GM12892 (cell line): ENCODE results near the gene IPO11. TPM values are rescaled to one million over a fixed set of nuclear protein-coding genes. Genes with fewer than 3 reads are reported as not detected.
A peak's percentile ranks its signal among the peaks of the same experiment; 100 is the strongest.

ENCODE experiments used
- DNase-seq: peaks from one replicate; pipeline ENCODE4 v3.0.0; 2011; ENCODE audit not compliant: insufficient read length
- FAIRE-seq: peaks from 2 replicates; lab custom pipeline; 2011; peaks lifted over from hg19 to GRCh38; lab: Jason Lieb, UNC
- POLR2A ChIP-seq: IDR thresholded peaks from 2 replicates; pipeline ENCODE4 v1.6.1; 2011; ENCODE audit warnings: low read depth, low read length, control low read depth
- POLR2AphosphoS5 ChIP-seq: IDR thresholded peaks from 2 replicates; pipeline ENCODE4 v1.6.1; 2011; ENCODE audit warnings: low read depth, low read length, control low read depth
- TAF1 ChIP-seq: IDR thresholded peaks from 2 replicates; pipeline ENCODE4 v1.6.1; 2011; ENCODE audit warnings: low read depth, mild to moderate bottlenecking, control low read depth, low read length, borderline replicate concordance
- polyA plus RNA-seq: library from polyadenylated mRNA; unstranded; fragments of >200 nt; gene quantifications from one replicate; pipeline ENCODE4 v1.2.1, GENCODE V29; 2012; ENCODE audit warnings: missing spikeins, inconsistent platforms; ENCODE audit not compliant: missing spikeins

Gene IPO11
- polyA plus RNA-seq = 15.9 TPM

DNA sequence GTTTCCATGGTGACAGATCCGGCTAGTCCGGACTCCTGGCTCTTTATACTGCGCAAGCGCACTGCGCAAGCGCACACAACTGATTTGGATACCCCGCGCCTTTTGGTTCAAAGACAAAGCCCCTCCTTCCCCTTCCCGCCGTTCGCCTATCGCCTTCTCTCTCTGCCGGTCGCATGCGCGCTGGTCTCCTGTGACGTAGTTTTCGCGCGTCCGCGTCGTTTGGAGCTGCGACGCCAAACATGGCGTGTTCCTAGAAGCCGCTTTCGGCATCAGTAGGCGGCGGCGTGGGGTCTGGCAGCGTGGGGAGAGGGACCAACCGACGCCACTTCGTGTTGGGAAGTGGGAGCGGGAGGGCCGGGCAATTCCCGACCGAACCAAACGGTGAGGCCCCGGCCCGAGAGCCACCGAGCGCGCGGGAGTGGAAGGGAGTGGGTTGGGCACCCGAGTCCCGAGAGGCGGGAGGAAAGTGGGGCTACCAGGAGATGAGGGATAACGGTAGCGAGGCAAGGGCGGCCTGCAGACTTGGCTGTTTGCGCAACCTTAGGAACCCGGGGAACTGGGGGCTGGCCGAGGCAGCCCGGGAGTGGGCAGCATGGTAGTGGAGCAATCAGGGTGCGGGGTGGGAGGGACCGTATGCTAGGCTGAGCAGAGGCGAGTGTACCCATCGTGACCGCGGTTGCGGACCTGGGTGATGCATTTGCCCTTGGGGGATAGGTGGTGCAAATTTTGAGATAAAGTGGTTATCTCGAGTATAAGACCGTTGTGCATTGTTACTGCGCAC lies at the start of gene IPO11:
TSS of gene IPO11 (plus strand) at position 215 of the 781 bp plus-strand sequence. CDS start 24,517 bp downstream, outside the sequence.
- FAIRE-seq (peak; percentile 99), DNase-seq (peak; percentile 89)
- TF ChIP-seq POLR2A (peak; percentile 91), TAF1 (peak; percentile 85), POLR2AphosphoS5 (peak; percentile 70)

GRCh38 chr5:62369039-62369438 lies 43.5 kb upstream of the IPO11 start:
- TF ChIP-seq TAF1 (no peak), POLR2AphosphoS5 (no peak), POLR2A (no peak)
- FAIRE-seq (no peak), DNase-seq (no peak)

- FAIRE-seq = no peak
- no peak for TF ChIP-seq POLR2A
- TF ChIP-seq POLR2AphosphoS5 = no peak
- DNase-seq = no peak
These were observed 41.2 kb upstream of the IPO11 start for GRCh38 chr5:62371409-62371808.

- FAIRE-seq (no peak), DNase-seq (no peak)
- TF ChIP-seq TAF1 (no peak), POLR2A (no peak), POLR2AphosphoS5 (no peak)
These were observed 40.0 kb upstream of the IPO11 start for GRCh38 chr5:62372600-62372999.

DNA sequence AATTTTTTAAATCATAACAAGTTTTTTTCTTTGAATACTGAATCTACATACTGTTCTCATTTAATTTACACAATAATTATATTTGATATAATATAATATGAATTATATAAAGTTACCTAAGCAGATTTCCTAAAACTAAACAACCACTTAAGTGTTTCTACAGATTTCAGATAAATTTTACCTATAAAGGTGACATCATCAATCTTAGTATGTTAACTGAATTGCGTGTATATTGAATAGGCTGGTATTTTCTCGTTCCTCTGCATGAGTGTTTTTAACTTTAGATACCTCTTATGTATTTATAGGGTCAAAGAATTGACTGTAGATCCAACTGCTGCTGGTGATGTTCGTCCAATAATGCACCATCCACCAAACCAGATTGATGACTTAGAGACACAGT lies 39.2 kb upstream of the IPO11 start:
- DNase-seq = no peak
- TF ChIP-seq POLR2AphosphoS5 = no peak
- no peak for TF ChIP-seq POLR2A
- TF ChIP-seq TAF1 = no peak
- FAIRE-seq = no peak

GRCh38 chr5:62374090-62374489 lies 38.5 kb upstream of the IPO11 start:
- FAIRE-seq (no peak), DNase-seq (no peak)
- no peak for TF ChIP-seq POLR2A
- TF ChIP-seq TAF1 = no peak
- no peak for TF ChIP-seq POLR2AphosphoS5

DNA sequence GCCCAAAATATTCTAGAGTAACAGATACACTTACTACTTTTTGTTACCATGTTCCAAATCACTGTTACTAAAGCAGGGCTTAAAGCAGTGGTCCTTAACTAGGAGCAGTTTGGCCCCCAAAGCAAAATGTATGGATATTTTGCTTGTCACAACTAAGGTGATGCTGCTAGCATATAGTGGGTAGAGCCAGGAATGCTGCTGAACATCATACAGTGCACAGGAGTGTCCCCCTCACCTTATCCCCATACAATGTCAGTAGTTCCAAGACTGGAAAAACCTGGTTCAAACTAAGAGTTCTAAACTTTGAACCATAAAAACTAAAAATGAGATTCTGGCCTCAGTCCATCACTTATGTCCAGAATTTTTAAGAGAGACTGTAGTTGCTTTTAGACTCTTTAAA lies 36.9 kb upstream of the IPO11 start:
- DNase-seq (no peak), FAIRE-seq (no peak)
- TF ChIP-seq TAF1 (no peak), POLR2AphosphoS5 (no peak), POLR2A (no peak)

GRCh38 chr5:62376064-62376463 lies 36.5 kb upstream of the IPO11 start:
- no peak for FAIRE-seq
- TF ChIP-seq TAF1 (no peak), POLR2AphosphoS5 (no peak), POLR2A (no peak)
- no peak for DNase-seq

- FAIRE-seq = no peak
- no peak for DNase-seq
- TF ChIP-seq POLR2AphosphoS5 (no peak), POLR2A (no peak)
These were observed 27.4 kb upstream of the IPO11 start for GRCh38 chr5:62385131-62385530.

DNA sequence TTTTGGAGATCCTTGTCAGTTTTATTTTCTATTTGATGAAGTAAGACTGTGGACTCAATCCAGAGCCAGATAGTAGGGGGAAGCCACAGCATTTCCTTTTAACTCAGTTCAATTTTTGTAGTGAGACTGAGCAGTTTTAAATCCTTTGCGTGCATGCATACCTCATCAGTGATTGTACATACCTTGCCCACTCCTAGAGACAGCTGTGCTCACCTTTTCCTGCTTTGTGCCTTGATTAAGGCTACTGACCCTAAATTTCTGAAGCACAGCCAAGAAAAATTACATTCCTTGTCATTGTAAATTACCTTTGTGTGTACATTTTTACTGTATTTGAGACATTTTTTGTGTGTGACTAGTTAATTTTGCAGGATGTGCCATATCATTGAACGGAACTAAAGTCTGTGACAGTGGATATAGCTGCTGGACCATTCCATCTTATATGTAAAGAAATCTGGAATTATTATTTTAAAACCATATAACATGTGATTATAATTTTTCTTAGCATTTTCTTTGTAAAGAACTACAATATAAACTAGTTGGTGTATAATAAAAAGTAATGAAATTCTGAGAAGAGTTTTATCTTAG lies 26.7 kb upstream of the IPO11 start:
- DNase-seq (no peak), FAIRE-seq (no peak)
- TF ChIP-seq POLR2A (no peak), TAF1 (no peak), POLR2AphosphoS5 (no peak)

- TF ChIP-seq POLR2A = no peak
- no peak for TF ChIP-seq POLR2AphosphoS5
- no peak for TF ChIP-seq TAF1
- FAIRE-seq = no peak
- no peak for DNase-seq
These were observed 25.7 kb upstream of the IPO11 start for GRCh38 chr5:62386824-62387223.
